Panc1 (cell line): ENCODE measurements around the gene ATP11A.

ENCODE experiments used
- POLR2AphosphoS5 ChIP-seq: IDR thresholded peaks from 2 replicates; pipeline ENCODE4 v1.6.1; 2012; ENCODE audit warnings: mild to moderate bottlenecking, low read depth, low read length, moderate library complexity
- REST ChIP-seq, 2 experiments: IDR thresholded peaks; 2 replicates each; pipeline ENCODE4 v1.6.1; 2011 to 2012; ENCODE audit warnings: low read depth in 2 of 2, control low read depth in 1 of 2, low read length in 1 of 2, mild to moderate bottlenecking in 1 of 2, moderate library complexity in 1 of 2; ENCODE audit not compliant: insufficient read depth in 1 of 2
- SIN3A ChIP-seq: IDR thresholded peaks from 2 replicates; pipeline ENCODE4 v1.6.1; 2012; ENCODE audit warnings: low read depth, mild to moderate bottlenecking, low read length, moderate library complexity, borderline replicate concordance; ENCODE audit not compliant: insufficient read depth
- TCF7L2 ChIP-seq: IDR thresholded peaks from 2 replicates; pipeline ENCODE4 v1.6.1; 2011; ENCODE audit warnings: mild to moderate bottlenecking, low read depth, low read length, inconsistent platforms
- TF ChIP-seq, protein P1 (sequence below): fragments of 450-650 bp; IDR thresholded peaks from 2 replicates; pipeline ENCODE4 v1.5.1; 2017; ENCODE audit warnings: mild to moderate bottlenecking

- TF ChIP-seq, protein P1, sequence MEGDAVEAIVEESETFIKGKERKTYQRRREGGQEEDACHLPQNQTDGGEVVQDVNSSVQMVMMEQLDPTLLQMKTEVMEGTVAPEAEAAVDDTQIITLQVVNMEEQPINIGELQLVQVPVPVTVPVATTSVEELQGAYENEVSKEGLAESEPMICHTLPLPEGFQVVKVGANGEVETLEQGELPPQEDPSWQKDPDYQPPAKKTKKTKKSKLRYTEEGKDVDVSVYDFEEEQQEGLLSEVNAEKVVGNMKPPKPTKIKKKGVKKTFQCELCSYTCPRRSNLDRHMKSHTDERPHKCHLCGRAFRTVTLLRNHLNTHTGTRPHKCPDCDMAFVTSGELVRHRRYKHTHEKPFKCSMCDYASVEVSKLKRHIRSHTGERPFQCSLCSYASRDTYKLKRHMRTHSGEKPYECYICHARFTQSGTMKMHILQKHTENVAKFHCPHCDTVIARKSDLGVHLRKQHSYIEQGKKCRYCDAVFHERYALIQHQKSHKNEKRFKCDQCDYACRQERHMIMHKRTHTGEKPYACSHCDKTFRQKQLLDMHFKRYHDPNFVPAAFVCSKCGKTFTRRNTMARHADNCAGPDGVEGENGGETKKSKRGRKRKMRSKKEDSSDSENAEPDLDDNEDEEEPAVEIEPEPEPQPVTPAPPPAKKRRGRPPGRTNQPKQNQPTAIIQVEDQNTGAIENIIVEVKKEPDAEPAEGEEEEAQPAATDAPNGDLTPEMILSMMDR = no peak
- TF ChIP-seq REST (IDR thresholded peaks at IDR 0.05; ENCODE audit: insufficient read depth in 1 of 2, low read depth in 2 of 2, low read length in 1 of 2) (no peak), SIN3A (no peak), TCF7L2 (no peak), POLR2AphosphoS5 (no peak)
Observed at GRCh38 chr13:112731667-112732616, 42.1 kb downstream of the ATP11A start.
